GM23338 (cell line): Measurements from ENCODE around the gene MDGA2. TPM values are rescaled to one million over a fixed set of nuclear protein-coding genes. Genes with fewer than 3 reads are reported as not detected.

ENCODE experiments used
- ATAC-seq: fragments of 200-7000 bp; cut with Tn5 transposase; 3 replicates; pipeline ENCODE4 v1.9.1; 2020
- DNase-seq: peaks from one replicate; pipeline ENCODE4 v3.0.0-alpha.2; 2015; ENCODE audit warnings: low spot score
- H2AFZ ChIP-seq: fragments of 200-600 bp; sonication (generic); 2 replicates; pipeline ENCODE4 v1.8.0; 2016; ENCODE audit warnings: antibody characterized with exemption, mild to moderate bottlenecking, moderate library complexity
- H3F3A ChIP-seq: fragments of 200-600 bp; sonication (generic); replicated peaks from 2 replicates; pipeline ENCODE4 v1.8.0; 2017; ENCODE audit warnings: antibody characterized with exemption, mixed run types, low read depth
- H3K27ac ChIP-seq: fragments of 200-600 bp; sonication (generic); 2 replicates; pipeline ENCODE4 v1.6.1; 2016; ENCODE audit warnings: low read depth
- H3K27me3 ChIP-seq: fragments of 200-600 bp; sonication (generic); 2 replicates; pipeline ENCODE4 v1.8.0; 2016; ENCODE audit warnings: mild to moderate bottlenecking, mixed run types, moderate library complexity; ENCODE audit not compliant: insufficient read depth
- H3K36me3 ChIP-seq: fragments of 200-600 bp; sonication (generic); 2 replicates; pipeline ENCODE4 v1.8.0; 2016; ENCODE audit warnings: mild to moderate bottlenecking; ENCODE audit not compliant: insufficient read depth
- H3K4me1 ChIP-seq: fragments of 200-600 bp; sonication (generic); 2 replicates; pipeline ENCODE4 v1.8.0; 2016; ENCODE audit warnings: mild to moderate bottlenecking, moderate library complexity; ENCODE audit not compliant: insufficient read depth
- H3K4me2 ChIP-seq: fragments of 200-600 bp; sonication (generic); 2 replicates; pipeline ENCODE4 v1.7.1; 2017; ENCODE audit warnings: mixed run types
- H3K4me3 ChIP-seq: fragments of 200-600 bp; sonication (generic); 2 replicates; pipeline ENCODE4 v1.6.1; 2016; ENCODE audit warnings: mixed run types
- H3K79me2 ChIP-seq: fragments of 200-600 bp; sonication (generic); replicated peaks from 2 replicates; pipeline ENCODE4 v1.8.0; 2017; ENCODE audit warnings: mild to moderate bottlenecking; ENCODE audit not compliant: insufficient read depth
- H3K9me2 ChIP-seq: fragments of 200-600 bp; sonication (generic); 2 replicates; pipeline ENCODE4 v1.8.0; 2017; ENCODE audit not compliant: insufficient read depth
- H4K20me1 ChIP-seq: fragments of 200-600 bp; sonication (generic); replicated peaks from 2 replicates; pipeline ENCODE4 v1.8.0; 2017; ENCODE audit warnings: mild to moderate bottlenecking; ENCODE audit not compliant: insufficient read depth
- H3K27ac Mint-ChIP-seq: 2 replicates; pipeline ENCODE4 v1.8.0; 2020; ENCODE audit warnings: inconsistent platforms, mild to moderate bottlenecking, moderate library complexity, mixed read lengths
- H3K27me3 Mint-ChIP-seq: 3 replicates; pipeline ENCODE4 v1.8.0; 2022; ENCODE audit warnings: low read depth, mild to moderate bottlenecking, moderate library complexity, mixed read lengths, inconsistent platforms; ENCODE audit not compliant: insufficient read depth, poor library complexity
- H3K36me3 Mint-ChIP-seq: 3 replicates; pipeline ENCODE4 v1.8.0; 2021; ENCODE audit warnings: low read depth, mild to moderate bottlenecking, inconsistent platforms, moderate library complexity, mixed read lengths
- H3K4me1 Mint-ChIP-seq: 3 replicates; pipeline ENCODE4 v1.8.0; 2020; ENCODE audit warnings: mild to moderate bottlenecking, inconsistent platforms, mixed read lengths
- H3K4me3 Mint-ChIP-seq: 3 replicates; pipeline ENCODE4 v1.8.0; 2021; ENCODE audit warnings: moderate library complexity, mild to moderate bottlenecking, inconsistent platforms, mixed read lengths
- H3K9me3 Mint-ChIP-seq: 3 replicates; pipeline ENCODE4 v1.8.0; 2020; ENCODE audit warnings: moderate library complexity, mild to moderate bottlenecking, inconsistent platforms, mixed read lengths
- CREB1 ChIP-seq: fragments of 250-450 bp; sonication (Bioruptor Pico); IDR thresholded peaks from 2 replicates; pipeline ENCODE4 v1.5.0; 2020; ENCODE audit warnings: low read depth, mild to moderate bottlenecking, moderate library complexity
- EZH2 ChIP-seq: fragments of 200-600 bp; sonication (generic); IDR thresholded peaks from one replicate; pipeline ENCODE4 v1.8.0; 2017; ENCODE audit warnings: antibody characterized with exemption, mild to moderate bottlenecking, low read depth; ENCODE audit not compliant: unreplicated experiment
- JUNB ChIP-seq: IDR thresholded peaks from one replicate; pipeline ENCODE4 v1.6.1; 2016; ENCODE audit warnings: antibody characterized with exemption; ENCODE audit not compliant: unreplicated experiment
- NANOG ChIP-seq: IDR thresholded peaks from 2 replicates; pipeline ENCODE4 v1.6.1; 2016; ENCODE audit warnings: antibody characterized with exemption, borderline replicate concordance
- POLR2AphosphoS5 ChIP-seq: IDR thresholded peaks from 2 replicates; pipeline ENCODE4 v1.6.1; 2016; ENCODE audit warnings: antibody characterized with exemption, low read depth
- STAT1 ChIP-seq: IDR thresholded peaks from one replicate; pipeline ENCODE4 v1.6.1; 2016; ENCODE audit warnings: antibody characterized with exemption; ENCODE audit not compliant: unreplicated experiment
- ZNF114 ChIP-seq: fragments of 250-450 bp; sonication (Bioruptor Pico); IDR thresholded peaks from 2 replicates; pipeline ENCODE4 v1.5.0; 2020; ENCODE audit warnings: mild to moderate bottlenecking, moderate library complexity
- ZNF331 ChIP-seq: fragments of 250-450 bp; sonication (Bioruptor Pico); IDR thresholded peaks from 2 replicates; pipeline ENCODE4 v1.5.0; 2020; ENCODE audit warnings: low read depth, mild to moderate bottlenecking, moderate library complexity
- polyA plus RNA-seq: library from polyadenylated mRNA; unstranded; fragments of >200 nt; fragmentation: Nextera tagmentation; extraction: Ambion mirVana; gene quantifications from 2 replicates; pipeline ENCODE4 v1.2.1, GENCODE V29; 2016
- total RNA-seq: library from RNA; depleted of rRNA; stranded (reverse); fragments of >200 nt; shearing (Covaris generic); gene quantifications from 2 replicates; pipeline ENCODE4 v1.2.3, GENCODE V29; 2014
- TF ChIP-seq, protein P1 (sequence below), 2 experiments: fragments of 200-600 bp in 1 of 2; sonication (generic) in 1 of 2; conservative IDR thresholded peaks; 2 replicates each; pipeline versions ENCODE4 v1.5.1 to v1.6.1; 2016 to 2017; ENCODE audit warnings: antibody characterized with exemption in 2 of 2, low read depth in 2 of 2, mild to moderate bottlenecking in 2 of 2, moderate library complexity in 1 of 2
- TF ChIP-seq, protein P2 (sequence below): IDR thresholded peaks from one replicate; pipeline ENCODE4 v1.6.1; 2018; ENCODE audit warnings: antibody characterized with exemption; ENCODE audit not compliant: unreplicated experiment
- TF ChIP-seq, protein P3 (sequence below): fragments of 250-450 bp; sonication (Bioruptor Pico); IDR thresholded peaks from 2 replicates; pipeline ENCODE4 v1.5.0; 2020; ENCODE audit warnings: mild to moderate bottlenecking, moderate library complexity
- TF ChIP-seq, protein P4 (sequence below): IDR thresholded peaks from 2 replicates; pipeline ENCODE4 v1.6.1; 2016; ENCODE audit warnings: antibody characterized with exemption

The MDGA2 gene
- total and polyA plus RNA-seq, 2 experiments from 2014 or later: 0.68 to 1.7 TPM

DNA sequence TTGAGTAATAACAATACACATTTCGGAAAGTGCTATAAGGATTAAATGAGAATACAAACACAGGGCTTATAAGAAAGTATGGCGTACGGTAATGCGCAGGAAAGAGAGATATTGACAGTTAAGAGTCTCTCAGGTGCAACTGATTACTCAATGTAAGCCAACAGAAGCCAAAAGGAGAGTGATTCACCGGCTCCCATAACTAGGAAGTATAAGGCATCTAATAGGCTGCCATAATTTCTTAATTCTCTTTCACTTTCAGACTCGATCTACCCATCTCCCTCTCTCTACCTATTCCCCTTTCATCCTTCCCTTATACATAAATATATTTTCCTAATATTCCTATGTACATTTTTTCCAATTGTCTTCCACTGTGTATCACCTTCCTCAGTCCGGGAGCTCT lies 90.0 kb downstream of the MDGA2 start:
- Mint-ChIP-seq H3K27me3 (no peaks in the 10 kb centered on the region), H3K4me1 (no peaks in the 10 kb centered on the region), H3K36me3 (no peaks in the 10 kb centered on the region), H3K27ac (no peak overlapping the region), H3K4me3 (no peak overlapping the region), H3K9me3 (no peaks in the 10 kb centered on the region)
- Histone ChIP-seq H3K9me2 (no peaks in the 10 kb centered on the region), H3K27me3 (no peaks in the 10 kb centered on the region), H3F3A (no peaks in the 10 kb centered on the region), H3K4me2 (no peak overlapping the region), H3K4me3 (no peak overlapping the region), H3K4me1 (no peaks in the 10 kb centered on the region), H4K20me1 (no peaks in the 10 kb centered on the region), H3K36me3 (no peaks in the 10 kb centered on the region), H2AFZ (no peak overlapping the region), H3K27ac (no peak overlapping the region), H3K79me2 (no peaks in the 10 kb centered on the region)
- TF ChIP-seq NANOG (no peak), ZNF331 (no peak), EZH2 (no peak), JUNB (no peak), ZNF114 (CRISPR knock-in tag) (no peak), STAT1 (no peak), POLR2AphosphoS5 (no peak), CREB1 (CRISPR knock-in tag) (no peak)
- TF ChIP-seq, protein P1, sequence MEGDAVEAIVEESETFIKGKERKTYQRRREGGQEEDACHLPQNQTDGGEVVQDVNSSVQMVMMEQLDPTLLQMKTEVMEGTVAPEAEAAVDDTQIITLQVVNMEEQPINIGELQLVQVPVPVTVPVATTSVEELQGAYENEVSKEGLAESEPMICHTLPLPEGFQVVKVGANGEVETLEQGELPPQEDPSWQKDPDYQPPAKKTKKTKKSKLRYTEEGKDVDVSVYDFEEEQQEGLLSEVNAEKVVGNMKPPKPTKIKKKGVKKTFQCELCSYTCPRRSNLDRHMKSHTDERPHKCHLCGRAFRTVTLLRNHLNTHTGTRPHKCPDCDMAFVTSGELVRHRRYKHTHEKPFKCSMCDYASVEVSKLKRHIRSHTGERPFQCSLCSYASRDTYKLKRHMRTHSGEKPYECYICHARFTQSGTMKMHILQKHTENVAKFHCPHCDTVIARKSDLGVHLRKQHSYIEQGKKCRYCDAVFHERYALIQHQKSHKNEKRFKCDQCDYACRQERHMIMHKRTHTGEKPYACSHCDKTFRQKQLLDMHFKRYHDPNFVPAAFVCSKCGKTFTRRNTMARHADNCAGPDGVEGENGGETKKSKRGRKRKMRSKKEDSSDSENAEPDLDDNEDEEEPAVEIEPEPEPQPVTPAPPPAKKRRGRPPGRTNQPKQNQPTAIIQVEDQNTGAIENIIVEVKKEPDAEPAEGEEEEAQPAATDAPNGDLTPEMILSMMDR (conservative IDR thresholded peaks at IDR 0.05; ENCODE audit: low read depth in 2 of 2): no peak
- TF ChIP-seq, protein P2, sequence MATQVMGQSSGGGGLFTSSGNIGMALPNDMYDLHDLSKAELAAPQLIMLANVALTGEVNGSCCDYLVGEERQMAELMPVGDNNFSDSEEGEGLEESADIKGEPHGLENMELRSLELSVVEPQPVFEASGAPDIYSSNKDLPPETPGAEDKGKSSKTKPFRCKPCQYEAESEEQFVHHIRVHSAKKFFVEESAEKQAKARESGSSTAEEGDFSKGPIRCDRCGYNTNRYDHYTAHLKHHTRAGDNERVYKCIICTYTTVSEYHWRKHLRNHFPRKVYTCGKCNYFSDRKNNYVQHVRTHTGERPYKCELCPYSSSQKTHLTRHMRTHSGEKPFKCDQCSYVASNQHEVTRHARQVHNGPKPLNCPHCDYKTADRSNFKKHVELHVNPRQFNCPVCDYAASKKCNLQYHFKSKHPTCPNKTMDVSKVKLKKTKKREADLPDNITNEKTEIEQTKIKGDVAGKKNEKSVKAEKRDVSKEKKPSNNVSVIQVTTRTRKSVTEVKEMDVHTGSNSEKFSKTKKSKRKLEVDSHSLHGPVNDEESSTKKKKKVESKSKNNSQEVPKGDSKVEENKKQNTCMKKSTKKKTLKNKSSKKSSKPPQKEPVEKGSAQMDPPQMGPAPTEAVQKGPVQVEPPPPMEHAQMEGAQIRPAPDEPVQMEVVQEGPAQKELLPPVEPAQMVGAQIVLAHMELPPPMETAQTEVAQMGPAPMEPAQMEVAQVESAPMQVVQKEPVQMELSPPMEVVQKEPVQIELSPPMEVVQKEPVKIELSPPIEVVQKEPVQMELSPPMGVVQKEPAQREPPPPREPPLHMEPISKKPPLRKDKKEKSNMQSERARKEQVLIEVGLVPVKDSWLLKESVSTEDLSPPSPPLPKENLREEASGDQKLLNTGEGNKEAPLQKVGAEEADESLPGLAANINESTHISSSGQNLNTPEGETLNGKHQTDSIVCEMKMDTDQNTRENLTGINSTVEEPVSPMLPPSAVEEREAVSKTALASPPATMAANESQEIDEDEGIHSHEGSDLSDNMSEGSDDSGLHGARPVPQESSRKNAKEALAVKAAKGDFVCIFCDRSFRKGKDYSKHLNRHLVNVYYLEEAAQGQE: no peak
- TF ChIP-seq, protein P3, sequence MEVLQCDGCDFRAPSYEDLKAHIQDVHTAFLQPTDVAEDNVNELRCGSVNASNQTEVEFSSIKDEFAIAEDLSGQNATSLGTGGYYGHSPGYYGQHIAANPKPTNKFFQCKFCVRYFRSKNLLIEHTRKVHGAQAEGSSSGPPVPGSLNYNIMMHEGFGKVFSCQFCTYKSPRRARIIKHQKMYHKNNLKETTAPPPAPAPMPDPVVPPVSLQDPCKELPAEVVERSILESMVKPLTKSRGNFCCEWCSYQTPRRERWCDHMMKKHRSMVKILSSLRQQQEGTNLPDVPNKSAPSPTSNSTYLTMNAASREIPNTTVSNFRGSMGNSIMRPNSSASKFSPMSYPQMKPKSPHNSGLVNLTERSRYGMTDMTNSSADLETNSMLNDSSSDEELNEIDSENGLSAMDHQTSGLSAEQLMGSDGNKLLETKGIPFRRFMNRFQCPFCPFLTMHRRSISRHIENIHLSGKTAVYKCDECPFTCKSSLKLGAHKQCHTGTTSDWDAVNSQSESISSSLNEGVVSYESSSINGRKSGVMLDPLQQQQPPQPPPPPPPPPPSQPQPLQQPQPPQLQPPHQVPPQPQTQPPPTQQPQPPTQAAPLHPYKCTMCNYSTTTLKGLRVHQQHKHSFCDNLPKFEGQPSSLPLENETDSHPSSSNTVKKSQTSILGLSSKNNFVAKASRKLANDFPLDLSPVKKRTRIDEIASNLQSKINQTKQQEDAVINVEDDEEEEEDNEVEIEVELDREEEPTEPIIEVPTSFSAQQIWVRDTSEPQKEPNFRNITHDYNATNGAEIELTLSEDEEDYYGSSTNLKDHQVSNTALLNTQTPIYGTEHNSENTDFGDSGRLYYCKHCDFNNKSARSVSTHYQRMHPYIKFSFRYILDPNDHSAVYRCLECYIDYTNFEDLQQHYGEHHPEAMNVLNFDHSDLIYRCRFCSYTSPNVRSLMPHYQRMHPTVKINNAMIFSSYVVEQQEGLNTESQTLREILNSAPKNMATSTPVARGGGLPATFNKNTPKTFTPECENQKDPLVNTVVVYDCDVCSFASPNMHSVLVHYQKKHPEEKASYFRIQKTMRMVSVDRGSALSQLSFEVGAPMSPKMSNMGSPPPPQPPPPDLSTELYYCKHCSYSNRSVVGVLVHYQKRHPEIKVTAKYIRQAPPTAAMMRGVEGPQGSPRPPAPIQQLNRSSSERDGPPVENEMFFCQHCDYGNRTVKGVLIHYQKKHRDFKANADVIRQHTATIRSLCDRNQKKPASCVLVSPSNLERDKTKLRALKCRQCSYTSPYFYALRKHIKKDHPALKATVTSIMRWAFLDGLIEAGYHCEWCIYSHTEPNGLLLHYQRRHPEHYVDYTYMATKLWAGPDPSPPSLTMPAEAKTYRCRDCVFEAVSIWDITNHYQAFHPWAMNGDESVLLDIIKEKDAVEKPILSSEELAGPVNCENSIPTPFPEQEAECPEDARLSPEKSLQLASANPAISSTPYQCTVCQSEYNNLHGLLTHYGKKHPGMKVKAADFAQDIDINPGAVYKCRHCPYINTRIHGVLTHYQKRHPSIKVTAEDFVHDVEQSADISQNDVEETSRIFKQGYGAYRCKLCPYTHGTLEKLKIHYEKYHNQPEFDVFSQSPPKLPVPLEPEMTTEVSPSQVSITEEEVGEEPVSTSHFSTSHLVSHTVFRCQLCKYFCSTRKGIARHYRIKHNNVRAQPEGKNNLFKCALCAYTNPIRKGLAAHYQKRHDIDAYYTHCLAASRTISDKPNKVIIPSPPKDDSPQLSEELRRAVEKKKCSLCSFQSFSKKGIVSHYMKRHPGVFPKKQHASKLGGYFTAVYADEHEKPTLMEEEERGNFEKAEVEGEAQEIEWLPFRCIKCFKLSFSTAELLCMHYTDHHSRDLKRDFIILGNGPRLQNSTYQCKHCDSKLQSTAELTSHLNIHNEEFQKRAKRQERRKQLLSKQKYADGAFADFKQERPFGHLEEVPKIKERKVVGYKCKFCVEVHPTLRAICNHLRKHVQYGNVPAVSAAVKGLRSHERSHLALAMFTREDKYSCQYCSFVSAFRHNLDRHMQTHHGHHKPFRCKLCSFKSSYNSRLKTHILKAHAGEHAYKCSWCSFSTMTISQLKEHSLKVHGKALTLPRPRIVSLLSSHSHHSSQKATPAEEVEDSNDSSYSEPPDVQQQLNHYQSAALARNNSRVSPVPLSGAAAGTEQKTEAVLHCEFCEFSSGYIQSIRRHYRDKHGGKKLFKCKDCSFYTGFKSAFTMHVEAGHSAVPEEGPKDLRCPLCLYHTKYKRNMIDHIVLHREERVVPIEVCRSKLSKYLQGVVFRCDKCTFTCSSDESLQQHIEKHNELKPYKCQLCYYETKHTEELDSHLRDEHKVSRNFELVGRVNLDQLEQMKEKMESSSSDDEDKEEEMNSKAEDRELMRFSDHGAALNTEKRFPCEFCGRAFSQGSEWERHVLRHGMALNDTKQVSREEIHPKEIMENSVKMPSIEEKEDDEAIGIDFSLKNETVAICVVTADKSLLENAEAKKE (CRISPR knock-in tag): no peak
- TF ChIP-seq, protein P4, sequence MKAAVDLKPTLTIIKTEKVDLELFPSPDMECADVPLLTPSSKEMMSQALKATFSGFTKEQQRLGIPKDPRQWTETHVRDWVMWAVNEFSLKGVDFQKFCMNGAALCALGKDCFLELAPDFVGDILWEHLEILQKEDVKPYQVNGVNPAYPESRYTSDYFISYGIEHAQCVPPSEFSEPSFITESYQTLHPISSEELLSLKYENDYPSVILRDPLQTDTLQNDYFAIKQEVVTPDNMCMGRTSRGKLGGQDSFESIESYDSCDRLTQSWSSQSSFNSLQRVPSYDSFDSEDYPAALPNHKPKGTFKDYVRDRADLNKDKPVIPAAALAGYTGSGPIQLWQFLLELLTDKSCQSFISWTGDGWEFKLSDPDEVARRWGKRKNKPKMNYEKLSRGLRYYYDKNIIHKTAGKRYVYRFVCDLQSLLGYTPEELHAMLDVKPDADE: no peak
- DNase-seq (no peak), ATAC-seq (no peak)
